SK-N-SH (cell line): Measurements from ENCODE around the gene DPYSL5.

ENCODE experiments used
- EP300 ChIP-seq, 2 experiments: IDR thresholded peaks; 2 replicates each; pipeline versions ENCODE4 v1.4.0 to v1.6.1; 2012; ENCODE audit warnings: borderline replicate concordance in 1 of 2, low read depth in 1 of 2, low read length in 1 of 2
- FOXM1 ChIP-seq: IDR thresholded peaks from 2 replicates; pipeline ENCODE4 v1.4.0; 2012; ENCODE audit warnings: low read depth, mild to moderate bottlenecking
- GATA2 ChIP-seq: sonication (generic); formaldehyde crosslinking; IDR thresholded peaks from 2 replicates; pipeline ENCODE4 v1.5.0; 2020; ENCODE audit warnings: mild to moderate bottlenecking, missing genetic modification reagents
- POLR2AphosphoS5 ChIP-seq: IDR thresholded peaks from 2 replicates; pipeline ENCODE4 v1.6.1; 2012; ENCODE audit warnings: low read depth, low read length
- SMC3 ChIP-seq: IDR thresholded peaks from 2 replicates; pipeline ENCODE4 v1.6.1; 2012; ENCODE audit warnings: low read depth, low read length, improper control_type of control experiment
- USF1 ChIP-seq: IDR thresholded peaks from 2 replicates; pipeline ENCODE4 v1.4.0; 2012; ENCODE audit warnings: low read depth, borderline replicate concordance
- TF ChIP-seq, protein P1 (sequence below): IDR thresholded peaks from 2 replicates; pipeline ENCODE4 v1.6.1; 2012; ENCODE audit warnings: mild to moderate bottlenecking, low read depth, low read length, moderate library complexity
- TF ChIP-seq, protein P2 (sequence below): fragments of 200-600 bp; sonication (generic); IDR thresholded peaks from 2 replicates; pipeline ENCODE4 v1.6.1; 2017; ENCODE audit warnings: antibody characterized with exemption, mild to moderate bottlenecking, moderate library complexity

GRCh38 chr2:26954135-26954534 is 106.2 kb downstream of the DPYSL5 start:
- TF ChIP-seq GATA2 (CRISPR knock-in tag), result no peak
- TF ChIP-seq, protein P1, sequence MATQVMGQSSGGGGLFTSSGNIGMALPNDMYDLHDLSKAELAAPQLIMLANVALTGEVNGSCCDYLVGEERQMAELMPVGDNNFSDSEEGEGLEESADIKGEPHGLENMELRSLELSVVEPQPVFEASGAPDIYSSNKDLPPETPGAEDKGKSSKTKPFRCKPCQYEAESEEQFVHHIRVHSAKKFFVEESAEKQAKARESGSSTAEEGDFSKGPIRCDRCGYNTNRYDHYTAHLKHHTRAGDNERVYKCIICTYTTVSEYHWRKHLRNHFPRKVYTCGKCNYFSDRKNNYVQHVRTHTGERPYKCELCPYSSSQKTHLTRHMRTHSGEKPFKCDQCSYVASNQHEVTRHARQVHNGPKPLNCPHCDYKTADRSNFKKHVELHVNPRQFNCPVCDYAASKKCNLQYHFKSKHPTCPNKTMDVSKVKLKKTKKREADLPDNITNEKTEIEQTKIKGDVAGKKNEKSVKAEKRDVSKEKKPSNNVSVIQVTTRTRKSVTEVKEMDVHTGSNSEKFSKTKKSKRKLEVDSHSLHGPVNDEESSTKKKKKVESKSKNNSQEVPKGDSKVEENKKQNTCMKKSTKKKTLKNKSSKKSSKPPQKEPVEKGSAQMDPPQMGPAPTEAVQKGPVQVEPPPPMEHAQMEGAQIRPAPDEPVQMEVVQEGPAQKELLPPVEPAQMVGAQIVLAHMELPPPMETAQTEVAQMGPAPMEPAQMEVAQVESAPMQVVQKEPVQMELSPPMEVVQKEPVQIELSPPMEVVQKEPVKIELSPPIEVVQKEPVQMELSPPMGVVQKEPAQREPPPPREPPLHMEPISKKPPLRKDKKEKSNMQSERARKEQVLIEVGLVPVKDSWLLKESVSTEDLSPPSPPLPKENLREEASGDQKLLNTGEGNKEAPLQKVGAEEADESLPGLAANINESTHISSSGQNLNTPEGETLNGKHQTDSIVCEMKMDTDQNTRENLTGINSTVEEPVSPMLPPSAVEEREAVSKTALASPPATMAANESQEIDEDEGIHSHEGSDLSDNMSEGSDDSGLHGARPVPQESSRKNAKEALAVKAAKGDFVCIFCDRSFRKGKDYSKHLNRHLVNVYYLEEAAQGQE, result no peak
- TF ChIP-seq FOXM1, result no peak
- TF ChIP-seq USF1, result no peak
- TF ChIP-seq POLR2AphosphoS5, result no peak
- no peak for TF ChIP-seq SMC3
- no peak for TF ChIP-seq EP300 (IDR thresholded peaks at IDR 0.05; ENCODE audit: borderline replicate concordance in 1 of 2, low read depth in 1 of 2, low read length in 1 of 2)
- TF ChIP-seq, protein P2, sequence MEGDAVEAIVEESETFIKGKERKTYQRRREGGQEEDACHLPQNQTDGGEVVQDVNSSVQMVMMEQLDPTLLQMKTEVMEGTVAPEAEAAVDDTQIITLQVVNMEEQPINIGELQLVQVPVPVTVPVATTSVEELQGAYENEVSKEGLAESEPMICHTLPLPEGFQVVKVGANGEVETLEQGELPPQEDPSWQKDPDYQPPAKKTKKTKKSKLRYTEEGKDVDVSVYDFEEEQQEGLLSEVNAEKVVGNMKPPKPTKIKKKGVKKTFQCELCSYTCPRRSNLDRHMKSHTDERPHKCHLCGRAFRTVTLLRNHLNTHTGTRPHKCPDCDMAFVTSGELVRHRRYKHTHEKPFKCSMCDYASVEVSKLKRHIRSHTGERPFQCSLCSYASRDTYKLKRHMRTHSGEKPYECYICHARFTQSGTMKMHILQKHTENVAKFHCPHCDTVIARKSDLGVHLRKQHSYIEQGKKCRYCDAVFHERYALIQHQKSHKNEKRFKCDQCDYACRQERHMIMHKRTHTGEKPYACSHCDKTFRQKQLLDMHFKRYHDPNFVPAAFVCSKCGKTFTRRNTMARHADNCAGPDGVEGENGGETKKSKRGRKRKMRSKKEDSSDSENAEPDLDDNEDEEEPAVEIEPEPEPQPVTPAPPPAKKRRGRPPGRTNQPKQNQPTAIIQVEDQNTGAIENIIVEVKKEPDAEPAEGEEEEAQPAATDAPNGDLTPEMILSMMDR, result no peak
